A673 (cell line): ENCODE data around the gene GPR137. TPM values are rescaled to one million over a fixed set of nuclear protein-coding genes. Genes with fewer than 3 reads are reported as not detected.

Experiments
- BruUV-seq: library from RNA; stranded (reverse); fragments of 400-500 nt; replicated peaks from 2 replicates; lab custom pipeline; 2021; lab: Mats Ljungman, UMichigan
- CTCF ChIA-PET: fragments of 300-600 bp; sonication (Branson Sonifier 250); formaldehyde crosslinking; loops from one replicate; lab custom pipeline; 2022; ENCODE audit warnings: antibody characterized with exemption; lab: Charles Lee
- POLR2A ChIA-PET: fragments of 300-600 bp; sonication (Branson Sonifier 250); formaldehyde crosslinking; loops from one replicate; lab custom pipeline; 2022; ENCODE audit warnings: antibody characterized with exemption; ENCODE audit not compliant: low non-redundant PET; lab: Charles Lee
- DNase-seq: peaks from one replicate; pipeline ENCODE4 v3.0.0-alpha.2; 2015; ENCODE audit warnings: low spot score
- H3K27ac ChIP-seq: fragments of 200-600 bp; sonication (generic); 2 replicates; pipeline ENCODE4 v1.5.1; 2016; ENCODE audit warnings: mixed run types, low read depth, mild to moderate bottlenecking, mixed read lengths, antibody characterized with exemption, low read length; ENCODE audit not compliant: poor library complexity, severe bottlenecking
- H3K27me3 ChIP-seq: fragments of 200-600 bp; sonication (generic); replicated peaks from 2 replicates; pipeline ENCODE4 v1.6.1; 2017; ENCODE audit warnings: mixed run types, low read depth, mild to moderate bottlenecking, mixed read lengths, antibody characterized with exemption, low read length; ENCODE audit not compliant: insufficient read depth, poor library complexity
- H3K36me3 ChIP-seq: fragments of 200-600 bp; sonication (generic); 2 replicates; pipeline ENCODE4 v1.6.1; 2016; ENCODE audit warnings: mixed run types, mild to moderate bottlenecking, mixed read lengths, antibody characterized with exemption, low read length; ENCODE audit not compliant: insufficient read depth, poor library complexity, severe bottlenecking
- H3K4me1 ChIP-seq: fragments of 200-600 bp; sonication (generic); 2 replicates; pipeline ENCODE4 v1.6.1; 2017; ENCODE audit warnings: mixed run types, mild to moderate bottlenecking, mixed read lengths, antibody characterized with exemption, low read length; ENCODE audit not compliant: insufficient read depth, poor library complexity, severe bottlenecking
- H3K4me3 ChIP-seq: fragments of 200-600 bp; sonication (generic); 2 replicates; pipeline ENCODE4 v1.5.1; 2016; ENCODE audit warnings: low read depth, mixed run types, mild to moderate bottlenecking, mixed read lengths, low read length; ENCODE audit not compliant: poor library complexity, severe bottlenecking
- H3K9me3 ChIP-seq: fragments of 200-600 bp; sonication (generic); 2 replicates; pipeline ENCODE4 v1.6.1; 2016; ENCODE audit warnings: mixed run types, low read depth, mild to moderate bottlenecking, mixed read lengths, antibody characterized with exemption, low read length; ENCODE audit not compliant: poor library complexity, severe bottlenecking
- CTCF ChIP-seq: fragments of 300-800, 200-600 bp; sonication (generic); conservative IDR thresholded peaks from 2 replicates; pipeline ENCODE4 v1.5.1; 2017; ENCODE audit warnings: low read depth, mild to moderate bottlenecking, antibody characterized with exemption, low read length, moderate library complexity, mixed read lengths
- EZH2 ChIP-seq: fragments of 200-600 bp; sonication (generic); IDR thresholded peaks from 2 replicates; pipeline ENCODE4 v1.6.1; 2017; ENCODE audit warnings: borderline replicate concordance, low read depth, mild to moderate bottlenecking, mixed read lengths, antibody characterized with exemption, low read length; ENCODE audit not compliant: poor library complexity, severe bottlenecking
- intact Hi-C: fragments of 100-400 bp; cut with micrococcal nuclease; formaldehyde crosslinking; loops from one replicate; pipeline ENCODE4 v1.10.0; 2022; ENCODE audit not compliant: unreplicated experiment
- total RNA-seq: library from RNA; stranded (reverse); gene quantifications from 2 replicates; pipeline ENCODE4 v1.2.3, GENCODE V29; 2021

Gene GPR137
- total RNA-seq, 1 experiment from 2014 or later, result 47.9 TPM

GRCh38 chr11:64258356-64258755, 27.3 kb upstream of the GPR137 start:
- no TSS peak for BruUV-seq
- no peak overlapping the region for H3K27ac ChIP-seq
- ChIA-PET CTCF (no interaction called here), POLR2A (no interaction called here)
- TF ChIP-seq EZH2 (no peak), CTCF (no peak)
- peaks cover 72% of the 10 kb centered on the region for H3K36me3 ChIP-seq
- no peak for DNase-seq
- no peaks in the 10 kb centered on the region for H3K4me1 ChIP-seq
- H3K4me3 ChIP-seq, result no peak overlapping the region
- H3K9me3 ChIP-seq, result no peaks in the 10 kb centered on the region
- intact Hi-C loops, result no loop called here
- H3K27me3 ChIP-seq, result no peaks in the 10 kb centered on the region

- H3K27me3 ChIP-seq, result no peaks in the 10 kb centered on the region
- intact Hi-C loops, result no loop called here
- no peaks in the 10 kb centered on the region for H3K4me1 ChIP-seq
- POLR2A ChIA-PET, result no interaction called here
- H3K9me3 ChIP-seq, result no peaks in the 10 kb centered on the region
- BruUV-seq, result no TSS peak
- CTCF ChIA-PET, result no interaction called here
- no peak for DNase-seq
- peaks cover 79% of the 10 kb centered on the region for H3K36me3 ChIP-seq
- TF ChIP-seq EZH2 (no peak), CTCF (no peak)
- H3K4me3 ChIP-seq, result no peak overlapping the region
- H3K27ac ChIP-seq, result no peak overlapping the region
Measured at GRCh38 chr11:64258946-64259532, 26.6 kb upstream of the GPR137 start.

DNA sequence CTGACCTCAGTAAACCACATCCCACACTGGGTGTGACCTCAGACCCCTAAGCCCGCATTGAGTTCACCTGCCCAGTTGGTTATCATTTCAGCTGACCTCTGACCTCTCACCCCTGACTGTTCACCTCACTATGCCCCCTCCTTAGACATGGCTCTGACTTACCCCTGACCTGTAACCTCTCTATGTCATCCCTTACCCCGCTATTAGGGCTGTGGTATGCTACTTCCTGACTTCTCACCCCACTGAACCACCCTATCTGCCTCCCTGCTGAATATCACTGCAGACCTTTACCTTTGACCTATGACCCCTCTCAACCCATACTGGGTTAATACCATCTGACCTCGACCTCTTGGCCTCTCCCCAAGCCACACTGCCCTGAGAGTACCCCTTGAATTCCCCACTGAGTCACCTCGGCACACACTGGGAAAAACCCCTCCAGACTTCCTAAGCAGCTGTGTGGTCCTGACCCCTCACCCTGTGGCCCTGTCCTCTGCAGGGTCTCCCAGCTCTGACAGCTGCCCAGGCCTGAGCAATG, 26.0 kb upstream of the GPR137 start:
- ChIA-PET POLR2A (no interaction called here), CTCF (no interaction called here)
- H3K36me3 ChIP-seq, result peaks cover 79% of the 10 kb centered on the region
- DNase-seq, result no peak
- BruUV-seq, result no TSS peak
- no peak for TF ChIP-seq EZH2
- no peak for TF ChIP-seq CTCF
- no peak overlapping the region for H3K27ac ChIP-seq
- intact Hi-C loops, result no loop called here
- no peaks in the 10 kb centered on the region for H3K27me3 ChIP-seq
- no peaks in the 10 kb centered on the region for H3K4me1 ChIP-seq
- H3K9me3 ChIP-seq, result no peaks in the 10 kb centered on the region
- H3K4me3 ChIP-seq, result no peak overlapping the region
